Lower lobe of right lung (tissue), 2 donors: ENCODE data around the gene RAI14. TPM values are rescaled to one million over a fixed set of nuclear protein-coding genes. Genes with fewer than 3 reads are reported as not detected.
A peak's percentile ranks its signal among the peaks of the same experiment; 100 is the strongest.

Experiments used
- ATAC-seq, 2 donors: fragments of 200-7000 bp; cut with Tn5 transposase; one replicate each; pipeline ENCODE4 v1.9.1; 2020 to 2022; ENCODE audit warnings: mild to moderate bottlenecking in 2 of 2, moderate library complexity in 2 of 2
- DNase-seq: peaks from one replicate; pipeline ENCODE4 v3.0.0-alpha.2; 2020
- H3K27ac ChIP-seq: fragments of 200-600 bp; one replicate; pipeline ENCODE4 v1.8.0; 2022
- H3K27me3 ChIP-seq: fragments of 200-600 bp; one replicate; pipeline ENCODE4 v1.8.0; 2022; ENCODE audit warnings: low read depth
- H3K36me3 ChIP-seq: fragments of 200-600 bp; one replicate; pipeline ENCODE4 v1.8.0; 2022; ENCODE audit warnings: mild to moderate bottlenecking
- H3K4me1 ChIP-seq: fragments of 200-600 bp; one replicate; pipeline ENCODE4 v1.8.0; 2022
- H3K4me3 ChIP-seq: fragments of 200-600 bp; one replicate; pipeline ENCODE4 v1.8.0; 2022; ENCODE audit warnings: mild to moderate bottlenecking
- H3K9me3 ChIP-seq: fragments of 200-600 bp; one replicate; pipeline ENCODE4 v1.8.0; 2022
- intact Hi-C: fragments of 100-400 bp; cut with DNase I; formaldehyde crosslinking; loops from one replicate; pipeline ENCODE4 v1.11.0; 2022
- total RNA-seq: library from RNA; stranded (reverse); fragmentation: NEBNext Ultra II Directional; extraction: Animal tissue kit (Norgen Biotek cat#: 25700); gene quantifications from one replicate; pipeline ENCODE4 v1.2.1, GENCODE V29; 2021
- TF ChIP-seq, protein P1 (sequence below): fragments of 200-600 bp; IDR thresholded peaks from one replicate; pipeline ENCODE4 v1.8.0; 2022; ENCODE audit warnings: antibody characterized with exemption, mild to moderate bottlenecking
- donor health status: DM: no; HTN: yes; CAD: no; lungs with severe emphysema.

RAI14 gene
- total RNA-seq, 1 donor from 2014 or later = 66.8 TPM

DNA sequence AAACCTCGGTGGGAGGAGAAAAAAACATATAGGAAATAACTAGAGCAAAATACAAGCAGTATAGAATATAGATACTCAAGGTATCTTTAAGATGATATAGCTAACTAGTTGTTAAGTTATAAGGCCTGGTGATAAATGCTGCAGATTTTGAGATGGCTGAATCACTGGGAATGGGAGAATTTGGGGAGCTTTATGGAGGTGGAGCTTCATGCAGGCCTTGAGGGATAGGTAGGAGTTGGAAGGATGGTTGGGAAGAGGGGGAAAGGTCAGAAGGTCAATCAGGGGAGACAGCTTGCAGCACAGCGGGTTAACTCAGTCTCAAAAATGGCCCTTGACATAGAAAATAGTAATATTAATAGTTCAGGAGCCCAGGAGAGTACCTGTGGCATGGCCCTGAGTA is 34.8 kb downstream of the RAI14 start:
- ATAC-seq (no peak), DNase-seq (no peak)
- intact Hi-C loops = no loop called here
- Histone ChIP-seq H3K4me1 (peaks cover 28% of the 10 kb centered on the region), H3K9me3 (no peaks in the 10 kb centered on the region), H3K4me3 (no peak overlapping the region), H3K27me3 (no peaks in the 10 kb centered on the region), H3K27ac (no peak overlapping the region), H3K36me3 (peaks cover 11% of the 10 kb centered on the region)
- TF ChIP-seq, protein P1, sequence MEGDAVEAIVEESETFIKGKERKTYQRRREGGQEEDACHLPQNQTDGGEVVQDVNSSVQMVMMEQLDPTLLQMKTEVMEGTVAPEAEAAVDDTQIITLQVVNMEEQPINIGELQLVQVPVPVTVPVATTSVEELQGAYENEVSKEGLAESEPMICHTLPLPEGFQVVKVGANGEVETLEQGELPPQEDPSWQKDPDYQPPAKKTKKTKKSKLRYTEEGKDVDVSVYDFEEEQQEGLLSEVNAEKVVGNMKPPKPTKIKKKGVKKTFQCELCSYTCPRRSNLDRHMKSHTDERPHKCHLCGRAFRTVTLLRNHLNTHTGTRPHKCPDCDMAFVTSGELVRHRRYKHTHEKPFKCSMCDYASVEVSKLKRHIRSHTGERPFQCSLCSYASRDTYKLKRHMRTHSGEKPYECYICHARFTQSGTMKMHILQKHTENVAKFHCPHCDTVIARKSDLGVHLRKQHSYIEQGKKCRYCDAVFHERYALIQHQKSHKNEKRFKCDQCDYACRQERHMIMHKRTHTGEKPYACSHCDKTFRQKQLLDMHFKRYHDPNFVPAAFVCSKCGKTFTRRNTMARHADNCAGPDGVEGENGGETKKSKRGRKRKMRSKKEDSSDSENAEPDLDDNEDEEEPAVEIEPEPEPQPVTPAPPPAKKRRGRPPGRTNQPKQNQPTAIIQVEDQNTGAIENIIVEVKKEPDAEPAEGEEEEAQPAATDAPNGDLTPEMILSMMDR = no peak

DNA sequence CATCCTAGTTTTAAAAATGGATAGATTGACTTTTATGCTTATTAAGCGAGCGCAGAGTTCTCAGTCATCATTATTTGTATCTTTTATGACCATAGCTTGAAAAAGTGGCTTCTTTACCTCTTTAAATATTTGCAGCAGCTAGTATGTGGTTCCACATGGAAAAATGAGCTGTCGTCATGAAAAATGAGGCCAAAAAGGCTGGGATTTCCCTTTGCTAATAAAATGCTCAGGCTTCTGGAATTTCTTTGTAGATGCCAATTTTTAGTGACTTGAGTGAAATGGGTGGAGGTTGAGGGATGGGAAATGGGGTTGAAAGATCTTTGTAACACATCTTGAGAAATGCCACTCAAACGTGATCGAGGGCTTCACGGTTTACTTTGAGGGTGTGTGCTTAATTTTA is 35.2 kb downstream of the RAI14 start:
- ATAC-seq (no peak), DNase-seq (no peak)
- Histone ChIP-seq H3K4me3 (no peak overlapping the region), H3K27me3 (no peaks in the 10 kb centered on the region), H3K27ac (no peak overlapping the region), H3K4me1 (peaks cover 27% of the 10 kb centered on the region), H3K9me3 (no peaks in the 10 kb centered on the region), H3K36me3 (peaks cover 11% of the 10 kb centered on the region)
- intact Hi-C loops = no loop called here
- TF ChIP-seq, protein P1 = no peak

DNA sequence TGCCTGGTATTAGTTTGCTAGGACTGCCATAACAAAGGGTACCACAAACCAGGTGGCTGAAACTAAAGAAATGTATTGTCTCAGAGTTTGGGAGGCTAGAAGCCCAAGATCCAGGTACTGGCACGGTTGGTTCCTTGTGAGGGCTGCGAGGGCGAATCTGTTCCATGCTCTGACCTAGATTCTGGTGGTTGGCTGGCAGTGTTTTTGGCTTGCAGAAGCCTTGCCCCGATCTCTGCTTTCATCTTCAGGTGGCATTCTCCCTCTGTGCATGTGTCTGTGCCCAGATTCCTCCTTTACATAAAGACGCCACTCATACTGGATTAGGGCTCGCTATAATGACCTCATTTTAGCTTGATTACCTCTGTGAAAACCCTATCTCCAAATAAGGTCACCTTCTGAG is 36.7 kb downstream of the RAI14 start:
- TF ChIP-seq, protein P1 = no peak
- ATAC-seq (no peak), DNase-seq (no peak)
- no peaks in the 10 kb centered on the region for H3K27me3 ChIP-seq
- H3K36me3 ChIP-seq = peaks cover 7% of the 10 kb centered on the region
- H3K4me1 ChIP-seq = peaks cover 23% of the 10 kb centered on the region
- no peak overlapping the region for H3K27ac ChIP-seq
- intact Hi-C loops = no loop called here
- no peaks in the 10 kb centered on the region for H3K9me3 ChIP-seq
- no peak overlapping the region for H3K4me3 ChIP-seq

DNA sequence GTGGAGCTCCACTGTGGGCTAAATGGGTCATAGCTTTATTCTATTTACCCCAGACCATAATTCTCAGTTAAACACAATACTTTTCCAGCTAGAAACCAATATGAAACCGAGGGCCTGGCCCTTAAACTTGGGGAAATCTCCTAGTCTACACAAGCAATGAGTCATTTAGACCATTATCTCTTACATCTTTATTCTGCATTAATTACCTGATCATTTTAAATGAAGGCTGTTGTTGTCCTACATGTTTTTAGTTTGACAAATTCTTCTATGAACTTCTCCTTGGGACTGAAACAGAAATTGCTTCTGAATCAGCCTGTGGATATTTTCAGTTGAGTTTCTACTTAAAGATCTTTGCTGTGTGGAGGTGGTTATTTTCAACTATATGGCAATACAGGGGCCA is 37.9 kb downstream of the RAI14 start:
- H3K4me1 ChIP-seq = peaks cover 31% of the 10 kb centered on the region
- ATAC-seq (no peak), DNase-seq (no peak)
- no peak overlapping the region for H3K4me3 ChIP-seq
- TF ChIP-seq, protein P1 = no peak
- H3K9me3 ChIP-seq = no peaks in the 10 kb centered on the region
- no peak overlapping the region for H3K27ac ChIP-seq
- H3K36me3 ChIP-seq = no peaks in the 10 kb centered on the region
- H3K27me3 ChIP-seq = no peaks in the 10 kb centered on the region
- intact Hi-C loops = no loop called here

DNA sequence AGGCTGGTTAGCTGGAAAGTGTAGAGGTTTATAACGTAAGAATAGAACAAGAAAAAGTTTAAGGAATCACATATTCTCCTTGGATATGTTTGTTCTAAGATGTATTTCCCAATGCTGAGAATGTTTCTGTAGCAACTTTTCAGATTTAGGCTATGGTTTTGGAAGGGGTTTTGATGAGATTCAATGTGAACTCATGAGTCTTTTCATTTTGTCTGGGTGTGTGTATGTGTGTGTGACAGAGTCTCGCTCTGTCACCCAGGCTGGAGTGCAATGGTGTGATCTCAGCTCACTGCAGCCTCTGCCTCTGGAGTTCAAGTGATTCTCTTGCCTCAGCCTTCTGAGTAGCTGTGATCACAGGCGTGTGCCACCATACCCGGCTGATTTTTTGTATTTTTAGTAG is 38.6 kb downstream of the RAI14 start:
- no peak for DNase-seq
- intact Hi-C loops = no loop called here
- TF ChIP-seq, protein P1 = no peak
- no peak overlapping the region for H3K4me3 ChIP-seq
- no peak for ATAC-seq
- H3K27ac ChIP-seq = peak overlapping the region; percentile 19
- no peaks in the 10 kb centered on the region for H3K36me3 ChIP-seq
- no peaks in the 10 kb centered on the region for H3K9me3 ChIP-seq
- no peaks in the 10 kb centered on the region for H3K27me3 ChIP-seq
- H3K4me1 ChIP-seq = peaks cover 34% of the 10 kb centered on the region
